Body of pancreas (tissue), 4 donors: ENCODE measurements around the gene UNC93A. TPM values are rescaled to one million over a fixed set of nuclear protein-coding genes. Genes with fewer than 3 reads are reported as not detected.

ENCODE experiments used
- ATAC-seq: fragments of 150-250 bp; one replicate; pipeline ENCODE4 v1.9.1; 2016
- DNase-seq, 4 donors: peaks; one replicate each; pipeline ENCODE4 v3.0.0-alpha.2; 2019
- H3K27ac ChIP-seq, 4 donors: fragments of 200-600 bp; sonication (generic); 1 replicate in 3 of 4; 2 replicates in 1 of 4; pipeline versions ENCODE4 v1.5.1 to v1.6.1; 2016 to 2019; ENCODE audit warnings: mild to moderate bottlenecking in 1 of 4, mixed read lengths in 1 of 4, moderate library complexity in 1 of 4
- H3K27me3 ChIP-seq, 2 donors: fragments of 200-600 bp; sonication (generic); one replicate each; pipeline ENCODE4 v1.6.0; 2016; ENCODE audit warnings: mild to moderate bottlenecking in 1 of 2
- H3K36me3 ChIP-seq, 2 donors: fragments of 200-600 bp; sonication (generic); replicated peaks in 1 of 2; 2 replicates each; pipeline ENCODE4 v1.5.1; 2016; ENCODE audit warnings: low read depth in 2 of 2; ENCODE audit not compliant: insufficient read depth in 1 of 2
- H3K4me1 ChIP-seq: fragments of 200-600 bp; sonication (generic); one replicate; pipeline ENCODE4 v1.6.0; 2016
- H3K4me3 ChIP-seq, 2 donors: fragments of 200-600 bp; sonication (generic); 1 replicate in 1 of 2; 2 replicates in 1 of 2; pipeline ENCODE4 v1.5.1; 2016 to 2019
- H3K9me3 ChIP-seq, 3 donors: fragments of 200-600 bp; sonication (generic); 1 replicate in 2 of 3; 2 replicates in 1 of 3; pipeline ENCODE4 v1.5.1; 2016
- POLR2A ChIP-seq, 3 donors: fragments of 450-650 bp; IDR thresholded peaks; one replicate each; pipeline ENCODE4 v1.6.1; 2016; ENCODE audit warnings: antibody characterized with exemption in 3 of 3, mild to moderate bottlenecking in 2 of 3
- WGBS, 2 donors: methylation state at CpG; one replicate each; pipeline ENCODE4 v1.1.5; 2017; 5-methylcytosine and 5-hydroxymethylcytosine counted together
- intact Hi-C: fragments of 100-400 bp; cut with DNase I; formaldehyde crosslinking; loops from one replicate; pipeline ENCODE4 v1.15.1; 2023
- total RNA-seq, 2 donors: library from RNA; depleted of rRNA; stranded (reverse); fragments of >200 nt; gene quantifications; one replicate each; pipeline ENCODE4 v1.1.0, GENCODE V29; 2016
- TF ChIP-seq, protein P1 (sequence below), 7 experiments: fragments of 450-650 bp in 4 of 7; fragments of 200-600 bp in 3 of 7; sonication (generic) in 3 of 7; IDR thresholded peaks; one replicate each; pipeline ENCODE4 v1.5.1; 2016 to 2019; ENCODE audit warnings: antibody characterized with exemption in 7 of 7

Gene UNC93A
- total RNA-seq, 2 donors from 2014 or later = not detected

DNA sequence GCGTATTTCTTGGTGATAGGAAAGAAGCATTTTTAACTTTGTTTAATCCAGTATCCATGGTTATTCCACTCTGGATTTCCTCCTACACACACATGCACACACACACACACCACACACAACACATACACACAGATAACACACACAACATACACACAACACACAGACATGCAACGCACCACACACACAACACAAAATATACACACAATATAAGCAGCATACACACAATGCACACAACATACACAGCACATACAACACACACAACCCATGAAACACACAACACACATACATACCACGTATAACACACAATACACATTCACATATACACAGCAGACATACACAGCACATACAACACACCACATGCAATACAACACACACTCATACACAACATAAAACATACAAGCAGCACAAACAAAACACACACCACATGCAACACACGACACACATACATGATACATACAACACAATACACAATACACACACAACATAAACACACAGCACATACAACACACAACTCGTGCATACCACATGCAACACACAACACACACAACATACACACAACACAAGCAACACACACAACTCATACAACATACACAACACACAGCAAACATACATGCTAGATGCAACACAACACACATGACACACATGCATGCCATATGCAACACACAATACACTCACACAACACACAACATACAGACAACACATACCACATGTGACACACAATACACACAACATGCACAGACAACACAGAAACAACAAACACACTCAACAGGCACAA is 46.7 kb downstream of the UNC93A start:
- no peaks in the 10 kb centered on the region for H3K36me3 ChIP-seq
- H3K27me3 ChIP-seq = no peaks in the 10 kb centered on the region
- WGBS, 2 donors = 72 to 74% methylated on average over 5 of the region's 5 CpGs
- H3K27ac ChIP-seq = no peak overlapping the region
- no peaks in the 10 kb centered on the region for H3K4me1 ChIP-seq
- no peak for DNase-seq
- intact Hi-C loops = no loop called here
- no peak overlapping the region for H3K4me3 ChIP-seq
- TF ChIP-seq, protein P1, sequence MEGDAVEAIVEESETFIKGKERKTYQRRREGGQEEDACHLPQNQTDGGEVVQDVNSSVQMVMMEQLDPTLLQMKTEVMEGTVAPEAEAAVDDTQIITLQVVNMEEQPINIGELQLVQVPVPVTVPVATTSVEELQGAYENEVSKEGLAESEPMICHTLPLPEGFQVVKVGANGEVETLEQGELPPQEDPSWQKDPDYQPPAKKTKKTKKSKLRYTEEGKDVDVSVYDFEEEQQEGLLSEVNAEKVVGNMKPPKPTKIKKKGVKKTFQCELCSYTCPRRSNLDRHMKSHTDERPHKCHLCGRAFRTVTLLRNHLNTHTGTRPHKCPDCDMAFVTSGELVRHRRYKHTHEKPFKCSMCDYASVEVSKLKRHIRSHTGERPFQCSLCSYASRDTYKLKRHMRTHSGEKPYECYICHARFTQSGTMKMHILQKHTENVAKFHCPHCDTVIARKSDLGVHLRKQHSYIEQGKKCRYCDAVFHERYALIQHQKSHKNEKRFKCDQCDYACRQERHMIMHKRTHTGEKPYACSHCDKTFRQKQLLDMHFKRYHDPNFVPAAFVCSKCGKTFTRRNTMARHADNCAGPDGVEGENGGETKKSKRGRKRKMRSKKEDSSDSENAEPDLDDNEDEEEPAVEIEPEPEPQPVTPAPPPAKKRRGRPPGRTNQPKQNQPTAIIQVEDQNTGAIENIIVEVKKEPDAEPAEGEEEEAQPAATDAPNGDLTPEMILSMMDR (IDR thresholded peaks at IDR 0.05) = no peak
- no peak for TF ChIP-seq POLR2A (IDR thresholded peaks at IDR 0.05)
- no peak for ATAC-seq
- no peaks in the 10 kb centered on the region for H3K9me3 ChIP-seq

DNA sequence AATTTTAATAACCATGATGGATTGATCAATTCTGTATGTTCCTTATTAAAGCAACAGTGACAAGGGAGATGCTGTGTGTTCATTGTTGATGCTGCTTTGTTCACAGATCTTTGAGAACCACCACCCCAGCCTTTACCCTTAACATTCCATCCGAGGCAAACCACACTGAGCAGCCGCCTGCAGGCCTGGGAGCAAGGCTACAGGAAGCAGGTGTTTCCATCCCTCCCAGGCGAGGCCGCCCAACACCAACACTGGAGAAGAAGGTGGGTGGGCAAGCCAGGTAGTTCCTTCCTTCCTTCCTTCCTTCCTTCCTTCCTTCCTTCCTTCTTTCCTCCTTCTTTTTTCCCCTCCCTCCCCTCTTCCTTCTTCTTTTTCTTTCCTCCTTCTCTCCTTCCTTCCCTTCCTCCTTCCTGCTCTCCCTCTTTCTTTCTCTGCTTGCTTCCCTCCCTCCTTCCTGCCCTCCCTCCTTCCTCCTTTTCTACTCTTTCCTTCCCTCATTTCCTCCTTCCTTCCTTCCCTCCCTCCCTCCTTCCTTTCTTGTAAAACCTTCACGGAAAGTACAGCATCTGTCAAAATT is 47.5 kb downstream of the UNC93A start:
- Histone ChIP-seq H3K36me3 (no peaks in the 10 kb centered on the region), H3K4me1 (no peaks in the 10 kb centered on the region), H3K9me3 (no peaks in the 10 kb centered on the region), H3K27me3 (no peaks in the 10 kb centered on the region), H3K4me3 (no peak overlapping the region), H3K27ac (no peak overlapping the region)
- WGBS, 2 donors = 62 to 74% methylated on average over 5 of the region's 5 CpGs
- ATAC-seq = no peak
- TF ChIP-seq POLR2A (IDR thresholded peaks at IDR 0.05) = no peak
- TF ChIP-seq, protein P1 (IDR thresholded peaks at IDR 0.05) = no peak
- intact Hi-C loops = no loop called here
- DNase-seq = no peak

DNA sequence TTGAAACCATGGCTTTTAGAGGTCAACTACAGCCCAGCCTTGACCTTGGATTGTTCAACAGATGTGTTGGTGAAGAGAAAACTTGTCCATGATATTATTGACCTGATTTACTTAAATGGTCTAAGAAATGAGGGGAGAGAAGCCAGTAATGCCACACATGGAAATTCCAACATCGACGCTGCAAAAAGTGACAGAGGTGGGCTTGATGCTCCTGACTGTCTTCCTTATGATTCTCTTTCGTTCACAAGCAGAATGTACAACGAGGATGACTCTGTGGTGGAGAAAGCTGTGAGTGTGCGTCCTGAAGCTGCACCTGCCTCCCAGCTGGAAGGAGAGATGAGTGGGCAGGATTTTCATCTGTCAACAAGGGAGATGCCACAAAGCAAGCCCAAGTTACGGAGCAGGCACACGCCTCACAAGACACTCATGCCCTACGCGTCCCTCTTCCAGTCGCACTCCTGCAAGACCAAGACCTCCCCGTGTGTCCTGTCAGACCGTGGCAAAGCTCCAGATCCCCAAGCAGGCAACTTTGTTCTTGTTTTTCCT is 50.0 kb downstream of the UNC93A start:
- DNase-seq (no peak), ATAC-seq (no peak)

DNA sequence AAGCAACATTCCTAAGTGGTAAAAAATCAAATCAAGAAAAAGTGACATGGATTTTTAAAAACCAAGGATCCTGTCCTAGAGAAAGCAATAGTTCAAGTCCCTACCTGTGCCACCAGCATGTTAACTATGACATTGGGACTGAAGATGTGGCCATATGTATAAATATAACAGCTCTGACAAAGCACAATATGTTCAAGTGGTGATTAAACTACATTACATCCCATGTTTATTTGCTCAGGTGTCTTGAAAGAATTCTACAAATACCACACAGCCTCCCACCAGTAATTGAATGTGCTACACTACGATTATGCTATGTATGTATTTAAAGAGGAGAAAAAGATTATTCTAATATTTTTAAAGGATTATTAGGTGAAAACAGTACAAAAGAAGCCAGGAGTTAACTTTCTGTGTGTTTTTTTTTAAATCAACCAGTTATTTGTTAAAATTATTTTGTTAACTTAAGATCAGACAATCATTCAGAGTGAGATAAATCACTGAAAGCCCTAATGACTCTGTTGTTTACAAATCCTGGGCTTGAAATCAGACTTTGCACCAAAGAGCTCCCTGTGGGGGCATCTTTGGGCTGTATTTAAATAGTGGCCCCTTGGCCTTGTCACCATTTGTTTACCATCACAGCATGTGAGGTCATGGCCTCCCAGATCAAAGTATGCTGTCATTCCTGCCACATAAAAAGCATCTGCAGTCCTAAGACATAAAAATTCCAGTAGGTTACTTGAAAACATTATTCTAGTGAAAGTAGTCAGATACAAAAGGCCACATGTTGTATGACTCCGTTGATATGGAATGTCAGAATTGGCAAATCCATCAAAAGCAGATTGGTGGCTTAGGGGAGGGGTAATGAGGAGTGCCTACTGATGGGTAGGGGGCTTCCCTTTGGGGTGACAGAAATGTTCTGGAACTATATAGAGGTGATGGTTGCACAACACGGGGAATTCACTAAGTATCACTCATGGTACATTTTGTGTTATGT is 50.8 kb downstream of the UNC93A start:
- Histone ChIP-seq H3K4me1 (no peaks in the 10 kb centered on the region), H3K27ac (no peak overlapping the region), H3K4me3 (no peak overlapping the region), H3K27me3 (no peaks in the 10 kb centered on the region), H3K9me3 (no peaks in the 10 kb centered on the region), H3K36me3 (no peaks in the 10 kb centered on the region)
- WGBS, 2 donors = 48 to 50% methylated on average over 3 of the region's 3 CpGs
- no peak for DNase-seq
- TF ChIP-seq POLR2A (IDR thresholded peaks at IDR 0.05) = no peak
- TF ChIP-seq, protein P1 (IDR thresholded peaks at IDR 0.05) = no peak
- ATAC-seq = no peak
- intact Hi-C loops = no loop called here

More for the DNA sequence above, 50.0 kb downstream of the UNC93A start:
- intact Hi-C loops = no loop called here
- H3K36me3 ChIP-seq = no peaks in the 10 kb centered on the region
- TF ChIP-seq POLR2A (IDR thresholded peaks at IDR 0.05) = no peak
- TF ChIP-seq, protein P1 (IDR thresholded peaks at IDR 0.05) = no peak
- H3K4me3 ChIP-seq = no peak overlapping the region
- no peak overlapping the region for H3K27ac ChIP-seq
- H3K4me1 ChIP-seq = no peaks in the 10 kb centered on the region
- 53 to 65% methylated on average over 12 of the region's 12 CpGs for WGBS, 2 donors
- H3K27me3 ChIP-seq = no peaks in the 10 kb centered on the region
- no peaks in the 10 kb centered on the region for H3K9me3 ChIP-seq
